Fibroblast of skin of back (primary cell): ENCODE measurements around the gene LRFN5.
"Not testable (repeated sequence)": the region's sequence is repeated elsewhere in the genome, so short reads cannot be mapped to it uniquely, and the experiment has no call there.

Experiments
- DNase-seq: peaks from one replicate; pipeline ENCODE4 v3.0.0-alpha.2; 2013

The LRFN5 gene

GRCh38 chr14:41900644-41901043, 294.0 kb downstream of the LRFN5 start:
- no peak for DNase-seq

GRCh38 chr14:41901089-41901488, 294.4 kb downstream of the LRFN5 start:
- no peak for DNase-seq

- DNase-seq, result no peak
These were observed 298.8 kb downstream of the LRFN5 start for GRCh38 chr14:41905394-41905964.

GRCh38 chr14:41911155-41911554, 304.5 kb downstream of the LRFN5 start:
- DNase-seq, result not testable (repeated sequence)

GRCh38 chr14:41913398-41913797, 306.7 kb downstream of the LRFN5 start:
- no peak for DNase-seq

- DNase-seq, result no peak
These were observed 309.1 kb downstream of the LRFN5 start for GRCh38 chr14:41915732-41916131.

- no peak for DNase-seq
These were observed 309.6 kb downstream of the LRFN5 start for GRCh38 chr14:41916313-41916712.

- DNase-seq, result peak; percentile 22
These were observed 318.7 kb downstream of the LRFN5 start for GRCh38 chr14:41925409-41925808.

GRCh38 chr14:41950428-41951151, 343.9 kb downstream of the LRFN5 start:
- DNase-seq, result no peak
